A549 (cell line): ENCODE data around the gene FNTB.

Experiments
- CEBPB ChIP-seq, 2 experiments: fragments of >200 bp in 1 of 2; sonication (Bioruptor Twin) in 1 of 2; formaldehyde crosslinking in 1 of 2; IDR thresholded peaks; 2 replicates each; pipeline ENCODE4 v1.6.1; 2012 to 2016
- FOSL2 ChIP-seq, 2 experiments: fragments of 450-650 bp in 1 of 2; fragments of >200 bp in 1 of 2; sonication (Bioruptor Twin) in 1 of 2; formaldehyde crosslinking; IDR thresholded peaks; 2 replicates each; pipeline versions ENCODE4 v1.5.0 to v1.6.1; 2016 to 2020; ENCODE audit warnings: mild to moderate bottlenecking in 1 of 2, moderate library complexity in 1 of 2
- HDAC2 ChIP-seq: fragments of 200-600 bp; sonication (generic); IDR thresholded peaks from 2 replicates; pipeline ENCODE4 v1.6.1; 2016
- HOXB5 ChIP-seq: fragments of 250-450 bp; sonication (Bioruptor Pico); IDR thresholded peaks from 2 replicates; pipeline ENCODE4 v1.5.0; 2020; ENCODE audit warnings: mild to moderate bottlenecking, moderate library complexity
- JUN ChIP-seq, 2 experiments: fragments of >200 bp; sonication (Bioruptor Twin); formaldehyde crosslinking; IDR thresholded peaks; 2 replicates in 1 of 2; 3 replicates in 1 of 2; pipeline ENCODE4 v1.6.1; 2016 to 2017
- KDM1A ChIP-seq: fragments of 200-600 bp; sonication (generic); IDR thresholded peaks from 2 replicates; pipeline ENCODE4 v1.6.1; 2016; ENCODE audit warnings: low read depth, mild to moderate bottlenecking
- NFE2L2 ChIP-seq: fragments of 150-350 bp; conservative IDR thresholded peaks from 2 replicates; pipeline ENCODE4 v1.6.1; 2014; ENCODE audit warnings: low read length
- PHF8 ChIP-seq: fragments of 200-600 bp; sonication (generic); IDR thresholded peaks from 2 replicates; pipeline ENCODE4 v1.6.1; 2016; ENCODE audit warnings: low read depth, mild to moderate bottlenecking, antibody characterized with exemption, moderate library complexity, borderline replicate concordance
- POLR2A ChIP-seq: IDR thresholded peaks from 2 replicates; pipeline ENCODE4 v1.6.1; 2012; ENCODE audit warnings: mild to moderate bottlenecking, low read length
- RAD21 ChIP-seq, 2 experiments: fragments of >200 bp in 1 of 2; sonication (Bioruptor Twin) in 1 of 2; formaldehyde crosslinking in 1 of 2; IDR thresholded peaks in 1 of 2; conservative IDR thresholded peaks in 1 of 2; 2 replicates in 1 of 2; 3 replicates in 1 of 2; pipeline ENCODE4 v1.6.1; 2012 to 2018; ENCODE audit warnings: inconsistent platforms in 1 of 2
- TF ChIP-seq, protein P1 (sequence below): fragments of >200 bp; sonication (Bioruptor Twin); formaldehyde crosslinking; IDR thresholded peaks from 3 replicates; pipeline ENCODE4 v1.5.1; 2016
- TF ChIP-seq, protein P2 (sequence below): IDR thresholded peaks from 2 replicates; pipeline ENCODE4 v1.6.1; 2012
- TF ChIP-seq, protein P3 (sequence below): fragments of >200 bp; sonication (Bioruptor Twin); formaldehyde crosslinking; IDR thresholded peaks from 3 replicates; pipeline ENCODE4 v1.6.1; 2016

DNA sequence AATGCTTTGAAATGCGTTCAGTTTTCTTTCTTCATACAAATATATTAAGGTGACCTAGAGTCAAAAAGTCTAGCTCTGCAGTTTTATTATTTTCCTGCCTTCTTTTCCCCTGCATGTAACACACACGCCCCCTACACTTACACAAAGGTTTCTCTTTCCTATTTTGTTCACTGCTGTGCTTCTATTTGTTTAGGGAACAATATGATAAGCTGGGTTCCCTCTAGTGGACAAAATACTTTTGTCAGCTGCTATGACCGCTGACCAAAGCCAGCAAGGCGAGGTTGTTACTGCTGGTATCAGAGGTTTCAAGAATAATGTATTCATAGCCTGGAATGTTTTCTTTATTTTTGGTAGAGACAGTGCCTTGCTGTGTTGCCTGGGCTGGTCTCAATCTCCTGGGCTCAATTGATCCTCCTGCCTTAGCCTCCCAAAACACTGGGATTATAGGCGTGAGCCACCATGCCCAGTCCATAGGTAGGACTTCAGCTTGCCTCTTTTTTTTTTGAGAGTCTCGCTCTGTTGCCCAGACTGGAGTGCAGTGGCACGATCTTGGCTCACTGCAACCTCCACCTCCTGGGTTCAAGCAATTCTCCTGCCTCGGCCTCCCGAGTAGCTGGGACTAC is 33.4 kb downstream of the FNTB start:
- TF ChIP-seq, protein P1, sequence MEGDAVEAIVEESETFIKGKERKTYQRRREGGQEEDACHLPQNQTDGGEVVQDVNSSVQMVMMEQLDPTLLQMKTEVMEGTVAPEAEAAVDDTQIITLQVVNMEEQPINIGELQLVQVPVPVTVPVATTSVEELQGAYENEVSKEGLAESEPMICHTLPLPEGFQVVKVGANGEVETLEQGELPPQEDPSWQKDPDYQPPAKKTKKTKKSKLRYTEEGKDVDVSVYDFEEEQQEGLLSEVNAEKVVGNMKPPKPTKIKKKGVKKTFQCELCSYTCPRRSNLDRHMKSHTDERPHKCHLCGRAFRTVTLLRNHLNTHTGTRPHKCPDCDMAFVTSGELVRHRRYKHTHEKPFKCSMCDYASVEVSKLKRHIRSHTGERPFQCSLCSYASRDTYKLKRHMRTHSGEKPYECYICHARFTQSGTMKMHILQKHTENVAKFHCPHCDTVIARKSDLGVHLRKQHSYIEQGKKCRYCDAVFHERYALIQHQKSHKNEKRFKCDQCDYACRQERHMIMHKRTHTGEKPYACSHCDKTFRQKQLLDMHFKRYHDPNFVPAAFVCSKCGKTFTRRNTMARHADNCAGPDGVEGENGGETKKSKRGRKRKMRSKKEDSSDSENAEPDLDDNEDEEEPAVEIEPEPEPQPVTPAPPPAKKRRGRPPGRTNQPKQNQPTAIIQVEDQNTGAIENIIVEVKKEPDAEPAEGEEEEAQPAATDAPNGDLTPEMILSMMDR, result peak; percentile 64
- TF ChIP-seq POLR2A (no peak), FOSL2 (IDR thresholded peaks at IDR 0.05) (no peak), FOSL2 (CRISPR knock-in tag; IDR thresholded peaks at IDR 0.05) (no peak), HOXB5 (no peak), NFE2L2 (no peak), CEBPB (IDR thresholded peaks at IDR 0.05) (no peak), PHF8 (no peak), RAD21 (conservative IDR thresholded peaks at IDR 0.05 in 1 of 2, IDR thresholded peaks at IDR 0.05 in 1 of 2) (peak; percentile 52 to 54; a peak in 4 of 5 replicates), KDM1A (no peak), HDAC2 (no peak), JUN (IDR thresholded peaks at IDR 0.05) (no peak)
- TF ChIP-seq, protein P2, sequence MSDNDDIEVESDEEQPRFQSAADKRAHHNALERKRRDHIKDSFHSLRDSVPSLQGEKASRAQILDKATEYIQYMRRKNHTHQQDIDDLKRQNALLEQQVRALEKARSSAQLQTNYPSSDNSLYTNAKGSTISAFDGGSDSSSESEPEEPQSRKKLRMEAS, result no peak
- TF ChIP-seq, protein P3, sequence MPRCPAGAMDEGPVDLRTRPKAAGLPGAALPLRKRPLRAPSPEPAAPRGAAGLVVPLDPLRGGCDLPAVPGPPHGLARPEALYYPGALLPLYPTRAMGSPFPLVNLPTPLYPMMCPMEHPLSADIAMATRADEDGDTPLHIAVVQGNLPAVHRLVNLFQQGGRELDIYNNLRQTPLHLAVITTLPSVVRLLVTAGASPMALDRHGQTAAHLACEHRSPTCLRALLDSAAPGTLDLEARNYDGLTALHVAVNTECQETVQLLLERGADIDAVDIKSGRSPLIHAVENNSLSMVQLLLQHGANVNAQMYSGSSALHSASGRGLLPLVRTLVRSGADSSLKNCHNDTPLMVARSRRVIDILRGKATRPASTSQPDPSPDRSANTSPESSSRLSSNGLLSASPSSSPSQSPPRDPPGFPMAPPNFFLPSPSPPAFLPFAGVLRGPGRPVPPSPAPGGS, result no peak
